PFSK-1 (cell line): ENCODE measurements around the gene PLD5.

Experiments
- FOXP2 ChIP-seq: optimal IDR thresholded peaks from 2 replicates; pipeline ENCODE3; 2011; ENCODE audit warnings: borderline replicate concordance, control low read depth, inconsistent platforms; ENCODE audit not compliant: insufficient read depth; ENCODE audit errors: extremely low read length, extremely low read depth
- POLR2AphosphoS5 ChIP-seq: IDR thresholded peaks from 2 replicates; pipeline ENCODE4 v1.6.1; 2012; ENCODE audit warnings: low read depth, mild to moderate bottlenecking, control low read depth, low read length, moderate library complexity
- REST ChIP-seq, 2 experiments: IDR thresholded peaks; 2 replicates each; pipeline versions ENCODE4 v1.6.1 to v1.8.0; 2011 to 2012; ENCODE audit warnings: low read depth in 2 of 2, low read length in 2 of 2, control low read depth in 1 of 2, inconsistent platforms in 1 of 2, mild to moderate bottlenecking in 1 of 2, moderate library complexity in 1 of 2; ENCODE audit not compliant: insufficient read depth in 1 of 2
- SIN3A ChIP-seq: IDR thresholded peaks from 2 replicates; pipeline ENCODE4 v1.6.1; 2012; ENCODE audit warnings: mild to moderate bottlenecking, low read length, moderate library complexity, borderline replicate concordance; ENCODE audit not compliant: insufficient read depth
- TAF1 ChIP-seq: IDR thresholded peaks from 2 replicates; pipeline ENCODE4 v1.6.1; 2012; ENCODE audit warnings: low read length, control low read depth, borderline replicate concordance; ENCODE audit not compliant: insufficient read depth

PLD5 gene

GRCh38 chr1:242086093-242086492 lies 438.4 kb downstream of the PLD5 start:
- TF ChIP-seq POLR2AphosphoS5 (no peak), SIN3A (no peak), FOXP2 (no peak), REST (IDR thresholded peaks at IDR 0.05; ENCODE audit: insufficient read depth in 1 of 2, low read depth in 2 of 2, low read length in 2 of 2) (no peak), TAF1 (no peak)

- TF ChIP-seq FOXP2 (no peak), TAF1 (no peak), REST (IDR thresholded peaks at IDR 0.05; ENCODE audit: insufficient read depth in 1 of 2, low read depth in 2 of 2, low read length in 2 of 2) (no peak)
Observed at GRCh38 chr1:242083742-242084141, 440.8 kb downstream of the PLD5 start.

- TF ChIP-seq FOXP2 (no peak), SIN3A (no peak), TAF1 (no peak), REST (IDR thresholded peaks at IDR 0.05; ENCODE audit: insufficient read depth in 1 of 2, low read depth in 2 of 2, low read length in 2 of 2) (no peak), POLR2AphosphoS5 (no peak)
Observed at GRCh38 chr1:242081446-242081845, 443.1 kb downstream of the PLD5 start.

- TF ChIP-seq TAF1 (no peak), SIN3A (no peak)
Observed at GRCh38 chr1:242065813-242066212, 458.7 kb downstream of the PLD5 start.

- no peak for TF ChIP-seq TAF1
- TF ChIP-seq SIN3A, result no peak
- TF ChIP-seq POLR2AphosphoS5, result no peak
- TF ChIP-seq FOXP2, result no peak
- no peak for TF ChIP-seq REST (IDR thresholded peaks at IDR 0.05; ENCODE audit: insufficient read depth in 1 of 2, low read depth in 2 of 2, low read length in 2 of 2)
Observed at GRCh38 chr1:242062271-242062670, 462.2 kb downstream of the PLD5 start.
